Cardiac fibroblast (primary cell): ENCODE results near the gene DYNC2LI1.
A peak's percentile ranks its signal among the peaks of the same experiment; 100 is the strongest.

Experiments
- DNase-seq, 2 donors: peaks; one replicate each; pipeline versions ENCODE4 v3.0.0 to v3.0.0-alpha.2; 2010; ENCODE audit warnings: low read depth in 2 of 2
- H3K4me3 ChIP-seq, 2 donors: replicated peaks in 1 of 2; 1 replicate in 1 of 2; 2 replicates in 1 of 2; pipeline ENCODE4 v1.5.1; 2011; ENCODE audit warnings: low read depth in 2 of 2, low read length in 2 of 2, mild to moderate bottlenecking in 2 of 2, moderate library complexity in 1 of 2
- CTCF ChIP-seq: IDR thresholded peaks from one replicate; pipeline ENCODE4 v1.5.1; 2011; ENCODE audit warnings: low read depth, mild to moderate bottlenecking, low read length, inconsistent platforms

Gene DYNC2LI1

GRCh38 chr2:43731211-43731610 is 42.6 kb upstream of the DYNC2LI1 start:
- no peak overlapping the region for H3K4me3 ChIP-seq
- TF ChIP-seq CTCF = no peak
- no peak for DNase-seq

GRCh38 chr2:43736637-43737036 is 37.2 kb upstream of the DYNC2LI1 start:
- H3K4me3 ChIP-seq = no peak overlapping the region
- TF ChIP-seq CTCF = no peak
- no peak for DNase-seq

- H3K4me3 ChIP-seq = no peak overlapping the region
- no peak for TF ChIP-seq CTCF
- DNase-seq = peak; percentile 89 to 90
These were observed 36.6 kb upstream of the DYNC2LI1 start for GRCh38 chr2:43737097-43737854.

GRCh38 chr2:43737855-43738254 is 36.0 kb upstream of the DYNC2LI1 start:
- no peak for DNase-seq
- H3K4me3 ChIP-seq = no peak overlapping the region
- TF ChIP-seq CTCF = no peak

GRCh38 chr2:43738257-43738656 is 35.6 kb upstream of the DYNC2LI1 start:
- no peak for DNase-seq
- H3K4me3 ChIP-seq = no peak overlapping the region
- no peak for TF ChIP-seq CTCF

GRCh38 chr2:43743706-43744105 is 30.1 kb upstream of the DYNC2LI1 start:
- no peak overlapping the region for H3K4me3 ChIP-seq
- no peak for TF ChIP-seq CTCF
- no peak for DNase-seq

- H3K4me3 ChIP-seq = no peak overlapping the region
- no peak for TF ChIP-seq CTCF
- peak; percentile 62 to 73 for DNase-seq
These were observed 28.4 kb upstream of the DYNC2LI1 start for GRCh38 chr2:43745457-43745856.
